ENCODE data around the gene NUP155.
A peak's percentile ranks its signal among the peaks of the same experiment; 100 is the strongest.
"Not testable (repeated sequence)": the region's sequence is repeated elsewhere in the genome, so short reads cannot be mapped to it uniquely, and the experiment has no call there.

The NUP155 gene

DNA sequence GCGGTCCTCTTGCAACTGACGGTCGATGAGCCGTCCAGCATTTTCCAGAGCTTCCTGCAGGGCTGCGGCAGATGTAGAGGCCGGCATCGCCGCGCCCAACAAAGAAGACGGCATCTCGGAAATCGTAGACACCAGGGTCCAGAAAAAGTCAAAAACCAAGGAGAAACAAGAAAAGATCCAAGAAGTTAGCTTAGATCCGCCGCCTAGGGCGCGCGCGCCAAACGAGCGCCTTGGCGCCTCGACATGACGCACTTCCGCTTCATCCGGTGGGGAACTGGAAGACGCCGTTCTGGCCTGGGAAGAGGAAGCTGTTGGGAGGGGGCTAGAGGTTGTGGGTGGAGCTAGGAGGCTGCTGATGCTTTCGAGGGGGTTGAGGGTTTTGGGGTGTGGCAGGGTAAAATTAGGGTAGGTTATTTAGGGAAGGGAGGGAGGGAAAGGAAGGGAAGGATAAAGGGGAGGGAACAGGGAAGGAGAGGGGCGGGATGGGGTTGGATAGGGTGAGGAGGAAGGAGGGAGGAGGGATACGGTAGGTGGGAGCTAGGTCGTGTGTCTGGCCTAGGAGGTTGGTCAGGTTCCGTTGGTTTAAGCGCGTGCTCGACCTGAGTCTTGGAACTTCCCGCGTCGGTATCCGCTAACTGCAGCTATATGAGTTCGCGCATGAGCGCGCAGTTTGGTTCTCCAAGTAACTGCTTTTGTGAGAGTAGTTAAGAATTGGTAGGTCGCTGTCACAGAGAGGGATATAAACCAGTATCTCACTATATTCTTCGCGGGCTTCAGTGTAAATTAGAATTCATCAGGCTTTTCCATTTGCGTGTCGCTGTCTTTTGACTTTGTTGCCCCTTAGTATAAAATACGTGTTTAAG, at the start of gene NUP155:
TSS of gene NUP155 (minus strand) at position 243 of the 863 bp plus-strand sequence. CDS start at position 114, 129 bp downstream.
- Histone ChIP-seq H3K36me3 (ENCODE audit: control insufficient read depth, insufficient read depth, low read length) (no peaks in the 10 kb centered on the region), H3K4me1 (ENCODE audit: control insufficient read depth, insufficient read depth, low read length) (no peaks in the 10 kb centered on the region), H3K27me3 (ENCODE audit: control insufficient read depth, insufficient read depth, low read length) (no peaks in the 10 kb centered on the region), H3K27ac (ENCODE audit: low read length) (no peak within 1 kb of the TSS), H3K4me3 (ENCODE audit: low read length) (peak within 1 kb of the TSS; percentile 86; the same call in 1 of the 2 replicates), H3K9me3 (ENCODE audit: control insufficient read depth, insufficient read depth, low read length) (no peaks in the 10 kb centered on the region)
- 100% methylated on average over 2 of the region's 49 CpGs for WGBS (ENCODE audit: insufficient coverage, insufficient read length)
- DNase-seq (ENCODE audit: low read depth, low spot score) = peak; percentile 97

DNA sequence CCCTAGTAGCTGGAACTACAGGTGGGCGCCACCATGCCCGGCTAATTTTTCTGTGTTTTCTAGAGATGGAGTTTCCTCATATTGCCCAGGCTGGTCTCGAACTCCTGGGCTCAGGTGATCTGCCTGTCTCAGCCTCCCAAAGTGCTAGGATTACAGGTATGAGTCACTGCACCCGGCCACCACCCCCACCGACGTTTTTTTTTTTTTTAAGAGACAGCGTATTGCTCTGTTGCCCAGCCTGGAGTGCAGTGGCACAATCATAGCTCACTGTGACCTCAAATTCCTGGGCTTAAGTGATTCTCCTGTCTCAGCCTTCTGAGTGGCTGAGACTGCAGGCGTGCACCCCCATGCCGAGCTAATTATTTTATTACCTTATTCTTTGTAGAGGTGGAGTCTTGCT, 46.4 kb upstream of the NUP155 start:
- Histone ChIP-seq H3K36me3 (ENCODE audit: control insufficient read depth, insufficient read depth, low read length) (no peaks in the 10 kb centered on the region), H3K27ac (ENCODE audit: low read length) (no peak overlapping the region), H3K4me3 (ENCODE audit: low read length) (no peak overlapping the region), H3K27me3 (ENCODE audit: control insufficient read depth, insufficient read depth, low read length) (no peaks in the 10 kb centered on the region), H3K4me1 (ENCODE audit: control insufficient read depth, insufficient read depth, low read length) (no peaks in the 10 kb centered on the region), H3K9me3 (ENCODE audit: control insufficient read depth, insufficient read depth, low read length) (no peaks in the 10 kb centered on the region)
- DNase-seq (ENCODE audit: low read depth, low spot score) = no peak
- no CpG with 5 or more reads among the region's 9 CpGs for WGBS (ENCODE audit: insufficient coverage, insufficient read length)

GRCh38 chr5:37415456-37415855, 44.5 kb upstream of the NUP155 start:
- not testable (repeated sequence) for H3K36me3 ChIP-seq (ENCODE audit: control insufficient read depth, insufficient read depth, low read length); H3K27ac ChIP-seq (ENCODE audit: low read length); H3K4me1 ChIP-seq (ENCODE audit: control insufficient read depth, insufficient read depth, low read length); DNase-seq (ENCODE audit: low read depth, low spot score); H3K4me3 ChIP-seq (ENCODE audit: low read length); H3K27me3 ChIP-seq (ENCODE audit: control insufficient read depth, insufficient read depth, low read length); H3K9me3 ChIP-seq (ENCODE audit: control insufficient read depth, insufficient read depth, low read length)
- no CpG with 5 or more reads among the region's 33 CpGs for WGBS (ENCODE audit: insufficient coverage, insufficient read length)

GRCh38 chr5:37412515-37412914, 41.6 kb upstream of the NUP155 start:
- no peak for DNase-seq (ENCODE audit: low read depth, low spot score)
- WGBS (ENCODE audit: insufficient coverage, insufficient read length) = no CpG with 5 or more reads among the region's 3 CpGs
- no peak overlapping the region for H3K4me3 ChIP-seq (ENCODE audit: low read length)
- no peaks in the 10 kb centered on the region for H3K27me3 ChIP-seq (ENCODE audit: control insufficient read depth, insufficient read depth, low read length)
- H3K36me3 ChIP-seq (ENCODE audit: control insufficient read depth, insufficient read depth, low read length) = no peaks in the 10 kb centered on the region
- H3K9me3 ChIP-seq (ENCODE audit: control insufficient read depth, insufficient read depth, low read length) = no peaks in the 10 kb centered on the region
- H3K4me1 ChIP-seq (ENCODE audit: control insufficient read depth, insufficient read depth, low read length) = no peaks in the 10 kb centered on the region
- H3K27ac ChIP-seq (ENCODE audit: low read length) = no peak overlapping the region

GRCh38 chr5:37400501-37400900, 29.6 kb upstream of the NUP155 start:
- no peaks in the 10 kb centered on the region for H3K27me3 ChIP-seq (ENCODE audit: control insufficient read depth, insufficient read depth, low read length)
- DNase-seq (ENCODE audit: low read depth, low spot score) = no peak
- no peak overlapping the region for H3K4me3 ChIP-seq (ENCODE audit: low read length)
- no peak overlapping the region for H3K27ac ChIP-seq (ENCODE audit: low read length)
- H3K9me3 ChIP-seq (ENCODE audit: control insufficient read depth, insufficient read depth, low read length) = no peaks in the 10 kb centered on the region
- H3K36me3 ChIP-seq (ENCODE audit: control insufficient read depth, insufficient read depth, low read length) = no peaks in the 10 kb centered on the region
- no CpG with 5 or more reads among the region's 4 CpGs for WGBS (ENCODE audit: insufficient coverage, insufficient read length)
- no peaks in the 10 kb centered on the region for H3K4me1 ChIP-seq (ENCODE audit: control insufficient read depth, insufficient read depth, low read length)

DNA sequence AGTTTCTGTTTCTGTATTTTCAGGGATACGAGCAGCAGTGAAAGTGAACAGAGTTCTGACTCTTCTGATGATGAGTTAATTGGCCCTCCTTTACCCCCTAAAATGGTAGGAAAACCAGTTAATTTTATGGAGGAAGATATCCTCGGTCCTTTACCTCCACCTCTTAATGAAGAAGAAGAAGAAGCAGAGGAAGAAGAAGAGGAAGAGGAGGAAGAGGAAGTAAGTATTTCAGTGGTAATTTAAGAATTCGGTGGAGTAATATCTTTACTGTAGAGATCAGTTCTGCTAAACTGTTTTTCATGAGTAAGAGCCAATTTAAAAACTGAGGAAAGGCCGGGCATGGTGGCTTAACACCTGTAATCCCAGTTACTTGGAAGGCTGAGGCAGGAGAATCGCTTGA, 25.4 kb upstream of the NUP155 start:
- H3K27me3 ChIP-seq (ENCODE audit: control insufficient read depth, insufficient read depth, low read length) = no peaks in the 10 kb centered on the region
- 100% methylated on average over 1 of the region's 5 CpGs for WGBS (ENCODE audit: insufficient coverage, insufficient read length)
- H3K27ac ChIP-seq (ENCODE audit: low read length) = no peak overlapping the region
- no peaks in the 10 kb centered on the region for H3K9me3 ChIP-seq (ENCODE audit: control insufficient read depth, insufficient read depth, low read length)
- H3K36me3 ChIP-seq (ENCODE audit: control insufficient read depth, insufficient read depth, low read length) = no peaks in the 10 kb centered on the region; the same call in 1 of the 2 replicates
- H3K4me3 ChIP-seq (ENCODE audit: low read length) = no peak overlapping the region
- DNase-seq (ENCODE audit: low read depth, low spot score) = no peak
- H3K4me1 ChIP-seq (ENCODE audit: control insufficient read depth, insufficient read depth, low read length) = no peaks in the 10 kb centered on the region

GRCh38 chr5:37391591-37391990, 20.7 kb upstream of the NUP155 start:
- Histone ChIP-seq H3K4me3 (ENCODE audit: low read length) (no peak overlapping the region), H3K27me3 (ENCODE audit: control insufficient read depth, insufficient read depth, low read length) (no peaks in the 10 kb centered on the region), H3K9me3 (ENCODE audit: control insufficient read depth, insufficient read depth, low read length) (no peaks in the 10 kb centered on the region), H3K4me1 (ENCODE audit: control insufficient read depth, insufficient read depth, low read length) (no peaks in the 10 kb centered on the region), H3K36me3 (ENCODE audit: control insufficient read depth, insufficient read depth, low read length) (no peaks in the 10 kb centered on the region; the same call in 1 of the 2 replicates), H3K27ac (ENCODE audit: low read length) (no peak overlapping the region)
- no peak for DNase-seq (ENCODE audit: low read depth, low spot score)
- WGBS (ENCODE audit: insufficient coverage, insufficient read length) = no CpG with 5 or more reads among the region's 3 CpGs

- peak within 1 kb of the TSS; percentile 46 for H3K4me3 ChIP-seq (ENCODE audit: low read length)
- DNase-seq (ENCODE audit: low read depth, low spot score) = peak; percentile 67
- H3K36me3 ChIP-seq (ENCODE audit: control insufficient read depth, insufficient read depth, low read length); H3K27me3 ChIP-seq (ENCODE audit: control insufficient read depth, insufficient read depth, low read length); H3K27ac ChIP-seq (ENCODE audit: low read length); H3K4me1 ChIP-seq (ENCODE audit: control insufficient read depth, insufficient read depth, low read length); H3K9me3 ChIP-seq (ENCODE audit: control insufficient read depth, insufficient read depth, low read length): not testable (repeated sequence)
- WGBS (ENCODE audit: insufficient coverage, insufficient read length) = no CpG with 5 or more reads among the region's 39 CpGs
These were observed 8.3 kb upstream of the NUP155 start, which contains the start of gene WDR70 for GRCh38 chr5:37379100-37379628. WDR70 (plus strand) TSS chr5:37379318; CDS start chr5:37379368, 50 bp downstream.

DNA sequence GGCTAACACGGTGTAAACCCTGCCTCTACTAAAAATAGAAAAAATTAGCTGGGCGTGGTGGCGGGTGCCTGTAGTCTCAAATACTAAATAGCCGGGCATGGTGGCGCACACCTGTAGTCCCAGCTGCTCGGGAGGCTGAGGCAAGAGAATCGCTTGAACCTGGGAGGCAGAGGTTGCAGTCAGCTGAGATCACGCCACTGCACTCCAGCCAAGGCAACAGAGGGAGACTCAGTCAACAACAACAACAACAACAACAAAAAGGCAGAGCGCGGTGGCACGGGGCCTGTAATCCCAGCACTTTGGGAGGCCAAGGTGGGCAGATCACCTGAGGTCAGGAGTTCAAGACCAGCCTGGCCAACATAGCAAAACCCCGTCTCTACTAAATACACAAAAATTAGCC, 7.2 kb upstream of the NUP155 start:
- not testable (repeated sequence) for H3K27ac ChIP-seq (ENCODE audit: low read length); H3K36me3 ChIP-seq (ENCODE audit: control insufficient read depth, insufficient read depth, low read length); DNase-seq (ENCODE audit: low read depth, low spot score); H3K4me1 ChIP-seq (ENCODE audit: control insufficient read depth, insufficient read depth, low read length); H3K4me3 ChIP-seq (ENCODE audit: low read length); H3K27me3 ChIP-seq (ENCODE audit: control insufficient read depth, insufficient read depth, low read length); H3K9me3 ChIP-seq (ENCODE audit: control insufficient read depth, insufficient read depth, low read length)
- no CpG with 5 or more reads among the region's 12 CpGs for WGBS (ENCODE audit: insufficient coverage, insufficient read length)

- Histone ChIP-seq H3K4me1 (ENCODE audit: control insufficient read depth, insufficient read depth, low read length) (no peaks in the 10 kb centered on the region), H3K36me3 (ENCODE audit: control insufficient read depth, insufficient read depth, low read length) (no peaks in the 10 kb centered on the region), H3K9me3 (ENCODE audit: control insufficient read depth, insufficient read depth, low read length) (no peaks in the 10 kb centered on the region), H3K27ac (ENCODE audit: low read length) (no peak overlapping the region), H3K4me3 (ENCODE audit: low read length) (no peak overlapping the region), H3K27me3 (ENCODE audit: control insufficient read depth, insufficient read depth, low read length) (no peaks in the 10 kb centered on the region)
- no CpG with 5 or more reads among the region's 3 CpGs for WGBS (ENCODE audit: insufficient coverage, insufficient read length)
- no peak for DNase-seq (ENCODE audit: low read depth, low spot score)
These were observed 4.2 kb upstream of the NUP155 start for GRCh38 chr5:37375091-37375490.

DNA sequence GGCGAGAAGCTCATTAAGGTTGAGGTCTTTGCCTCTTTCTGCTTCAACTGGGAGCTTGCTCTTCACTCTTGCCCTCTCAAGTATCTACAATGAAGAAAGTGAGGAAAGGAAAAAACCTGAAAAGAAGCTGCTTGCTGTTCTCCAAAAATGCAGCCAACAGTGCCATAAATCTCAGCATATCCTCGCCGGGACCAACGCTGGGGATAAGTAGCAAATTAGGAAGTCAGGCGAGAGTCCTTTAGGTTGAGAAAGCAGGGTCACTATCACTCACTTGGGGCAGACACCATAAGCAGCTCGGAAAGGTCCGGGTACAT, 399 bp downstream of the NUP155 start:
- Histone ChIP-seq H3K27me3 (ENCODE audit: control insufficient read depth, insufficient read depth, low read length) (no peaks in the 10 kb centered on the region), H3K9me3 (ENCODE audit: control insufficient read depth, insufficient read depth, low read length) (no peaks in the 10 kb centered on the region), H3K4me1 (ENCODE audit: control insufficient read depth, insufficient read depth, low read length) (no peaks in the 10 kb centered on the region), H3K36me3 (ENCODE audit: control insufficient read depth, insufficient read depth, low read length) (no peaks in the 10 kb centered on the region), H3K4me3 (ENCODE audit: low read length) (peak overlapping the region; percentile 86; the same call in 1 of the 2 replicates), H3K27ac (ENCODE audit: low read length) (no peak overlapping the region)
- no peak for DNase-seq (ENCODE audit: low read depth, low spot score)
- WGBS (ENCODE audit: insufficient coverage, insufficient read length) = no CpG with 5 or more reads among the region's 7 CpGs

Data from iPS DF 6.9 (cell line).